ENCODE data around the gene FN1. TPM values are rescaled to one million over a fixed set of nuclear protein-coding genes. Genes with fewer than 3 reads are reported as not detected.

FN1 gene
- total and polyA plus RNA-seq, 4 donors: 916 to 12,965 (median 5,646) TPM

- intact Hi-C loops (cut with DNase I): loop anchor here (10.0 kb wide), 2 partner anchors 194 to 414 kb away; no protein-coding TSS in a partner anchor
Measured at GRCh38 chr2:215430528-215431187, 5.2 kb downstream of the FN1 start.

GRCh38 chr2:215429424-215429823 is 6.4 kb downstream of the FN1 start:
- no peaks in the 10 kb centered on the region for H3K27me3 ChIP-seq (ENCODE audit: control insufficient read depth in 1 of 2, insufficient read depth in 2 of 2, low read length in 1 of 2)
- DNase-seq (no peak), ATAC-seq (ENCODE audit: low FRiP score) (no peak)
- H3K4me1 ChIP-seq (ENCODE audit: control insufficient read depth in 1 of 2, insufficient read depth in 2 of 2, low read length in 2 of 2): peaks cover 4 to 6% of the 10 kb centered on the region in 2 donors
- peaks cover 7 to 13% of the 10 kb centered on the region in 2 donors for H3K36me3 ChIP-seq (ENCODE audit: control insufficient read depth in 1 of 2, insufficient read depth in 2 of 2, low read length in 1 of 2)
- no peak overlapping the region for H3K27ac ChIP-seq (ENCODE audit: low read depth in 1 of 2, low read length in 2 of 2)
- no peak overlapping the region for H3K4me3 ChIP-seq (ENCODE audit: low read length in 2 of 2)
- WGBS, 2 donors: 91 to 97% methylated on average over 1 of the region's 1 CpG
- H3K9me3 ChIP-seq (ENCODE audit: control insufficient read depth, low read length): no peaks in the 10 kb centered on the region
- intact Hi-C loops (cut with DNase I): loop anchor here in 1 of 2 donors (10.0 kb wide), 1 partner anchor 55 kb away; no protein-coding TSS in a partner anchor

More at GRCh38 chr2:215430528-215431187, 5.2 kb downstream of the FN1 start:
- Histone ChIP-seq H3K4me1 (ENCODE audit: control insufficient read depth in 1 of 2, insufficient read depth in 2 of 2, low read length in 2 of 2) (peaks cover 4 to 6% of the 10 kb centered on the region in 2 donors), H3K27me3 (ENCODE audit: control insufficient read depth in 1 of 2, insufficient read depth in 2 of 2, low read length in 1 of 2) (no peaks in the 10 kb centered on the region), H3K4me3 (ENCODE audit: low read length in 2 of 2) (peak overlapping the region; percentile 34 to 42), H3K9me3 (ENCODE audit: control insufficient read depth, low read length) (no peaks in the 10 kb centered on the region), H3K27ac (ENCODE audit: low read depth in 1 of 2, low read length in 2 of 2) (no peak overlapping the region), H3K36me3 (ENCODE audit: control insufficient read depth in 1 of 2, insufficient read depth in 2 of 2, low read length in 1 of 2) (peaks cover 7 to 13% of the 10 kb centered on the region in 2 donors)
- DNase-seq: no peak
- WGBS, 2 donors: 31 to 37% methylated on average over 6 of the region's 6 CpGs
- ATAC-seq (ENCODE audit: low FRiP score): no peak

- H3K9me3 ChIP-seq (ENCODE audit: control insufficient read depth, low read length): no peaks in the 10 kb centered on the region
- no peak overlapping the region for H3K4me3 ChIP-seq (ENCODE audit: low read length in 2 of 2)
- no peaks in the 10 kb centered on the region for H3K27me3 ChIP-seq (ENCODE audit: control insufficient read depth in 1 of 2, insufficient read depth in 2 of 2, low read length in 1 of 2)
- no peak for DNase-seq
- H3K4me1 ChIP-seq (ENCODE audit: control insufficient read depth in 1 of 2, insufficient read depth in 2 of 2, low read length in 2 of 2): peaks cover 4 to 6% of the 10 kb centered on the region in 2 donors
- intact Hi-C loops (cut with DNase I): loop anchor here in 1 of 2 donors (10.0 kb wide), 1 partner anchor 53 kb away; no protein-coding TSS in a partner anchor
- no peak overlapping the region for H3K27ac ChIP-seq (ENCODE audit: low read depth in 1 of 2, low read length in 2 of 2)
- ATAC-seq (ENCODE audit: low FRiP score): no peak
- 80 to 84% methylated on average over 19 of the region's 19 CpGs for WGBS, 2 donors
- peaks cover 12 to 20% of the 10 kb centered on the region in 2 donors for H3K36me3 ChIP-seq (ENCODE audit: control insufficient read depth in 1 of 2, insufficient read depth in 2 of 2, low read length in 1 of 2)
Measured at GRCh38 chr2:215428060-215428910, 7.6 kb downstream of the FN1 start.

- Histone ChIP-seq H3K4me3 (ENCODE audit: low read length in 2 of 2) (no peak overlapping the region), H3K9me3 (ENCODE audit: control insufficient read depth, low read length) (no peaks in the 10 kb centered on the region), H3K36me3 (ENCODE audit: control insufficient read depth in 1 of 2, insufficient read depth in 2 of 2, low read length in 1 of 2) (peaks cover 12 to 16% of the 10 kb centered on the region in 2 donors), H3K4me1 (ENCODE audit: control insufficient read depth in 1 of 2, insufficient read depth in 2 of 2, low read length in 2 of 2) (peaks cover 4 to 6% of the 10 kb centered on the region in 2 donors), H3K27ac (ENCODE audit: low read depth in 1 of 2, low read length in 2 of 2) (no peak overlapping the region), H3K27me3 (ENCODE audit: control insufficient read depth in 1 of 2, insufficient read depth in 2 of 2, low read length in 1 of 2) (no peaks in the 10 kb centered on the region)
- WGBS, 2 donors: 88 to 89% methylated on average over 5 of the region's 5 CpGs
- intact Hi-C loops (cut with DNase I): loop anchor here in 1 of 2 donors (10.0 kb wide), 1 partner anchor 53 kb away; no protein-coding TSS in a partner anchor
- DNase-seq: no peak
- ATAC-seq (ENCODE audit: low FRiP score): no peak
Measured at GRCh38 chr2:215427585-215427984, 8.3 kb downstream of the FN1 start.

GRCh38 chr2:215425021-215425782 is 10.7 kb downstream of the FN1 start:
- H3K4me1 ChIP-seq (ENCODE audit: control insufficient read depth in 1 of 2, insufficient read depth in 2 of 2, low read length in 2 of 2): peaks cover 3 to 8% of the 10 kb centered on the region in 2 donors
- H3K27me3 ChIP-seq (ENCODE audit: control insufficient read depth in 1 of 2, insufficient read depth in 2 of 2, low read length in 1 of 2): no peaks in the 10 kb centered on the region
- intact Hi-C loops (cut with DNase I): loop anchor here in 1 of 2 donors (10.0 kb wide), 1 partner anchor 50 kb away; no protein-coding TSS in a partner anchor
- no peak for DNase-seq
- no peak for ATAC-seq (ENCODE audit: low FRiP score)
- peaks cover 14 to 20% of the 10 kb centered on the region in 2 donors for H3K36me3 ChIP-seq (ENCODE audit: control insufficient read depth in 1 of 2, insufficient read depth in 2 of 2, low read length in 1 of 2)
- H3K9me3 ChIP-seq (ENCODE audit: control insufficient read depth, low read length): no peaks in the 10 kb centered on the region
- H3K4me3 ChIP-seq (ENCODE audit: low read length in 2 of 2): no peak overlapping the region
- no peak overlapping the region for H3K27ac ChIP-seq (ENCODE audit: low read depth in 1 of 2, low read length in 2 of 2)
- WGBS, 2 donors: 57 to 61% methylated on average over 11 of the region's 11 CpGs

GRCh38 chr2:215423928-215424540 is 11.8 kb downstream of the FN1 start:
- intact Hi-C loops (cut with DNase I): loop anchor here in 1 of 2 donors (10.0 kb wide), 1 partner anchor 49 kb away; no protein-coding TSS in a partner anchor
- DNase-seq: no peak
- peak overlapping the region in 1 of 2 donors; percentile 51 for H3K27ac ChIP-seq (ENCODE audit: low read depth in 1 of 2, low read length in 2 of 2)
- peaks cover 3 to 8% of the 10 kb centered on the region in 2 donors for H3K4me1 ChIP-seq (ENCODE audit: control insufficient read depth in 1 of 2, insufficient read depth in 2 of 2, low read length in 2 of 2)
- H3K36me3 ChIP-seq (ENCODE audit: control insufficient read depth in 1 of 2, insufficient read depth in 2 of 2, low read length in 1 of 2): peaks cover 11 to 21% of the 10 kb centered on the region in 2 donors
- no peak for ATAC-seq (ENCODE audit: low FRiP score)
- no peaks in the 10 kb centered on the region for H3K27me3 ChIP-seq (ENCODE audit: control insufficient read depth in 1 of 2, insufficient read depth in 2 of 2, low read length in 1 of 2)
- WGBS, 2 donors: 80% methylated on average over 12 of the region's 12 CpGs
- H3K4me3 ChIP-seq (ENCODE audit: low read length in 2 of 2): no peak overlapping the region
- no peaks in the 10 kb centered on the region for H3K9me3 ChIP-seq (ENCODE audit: control insufficient read depth, low read length)

GRCh38 chr2:215423234-215423633 is 12.6 kb downstream of the FN1 start:
- H3K4me1 ChIP-seq (ENCODE audit: control insufficient read depth in 1 of 2, insufficient read depth in 2 of 2, low read length in 2 of 2): peaks cover 6 to 8% of the 10 kb centered on the region in 2 donors
- WGBS, 2 donors: 20 to 21% methylated on average over 3 of the region's 3 CpGs
- DNase-seq (no peak), ATAC-seq (ENCODE audit: low FRiP score) (no peak)
- intact Hi-C loops (cut with DNase I): loop anchor here in 1 of 2 donors (10.0 kb wide), 1 partner anchor 48 kb away; no protein-coding TSS in a partner anchor
- no peak overlapping the region for H3K4me3 ChIP-seq (ENCODE audit: low read length in 2 of 2)
- H3K27me3 ChIP-seq (ENCODE audit: control insufficient read depth in 1 of 2, insufficient read depth in 2 of 2, low read length in 1 of 2): no peaks in the 10 kb centered on the region
- H3K9me3 ChIP-seq (ENCODE audit: control insufficient read depth, low read length): no peaks in the 10 kb centered on the region
- peaks cover 9 to 24% of the 10 kb centered on the region in 2 donors for H3K36me3 ChIP-seq (ENCODE audit: control insufficient read depth in 1 of 2, insufficient read depth in 2 of 2, low read length in 1 of 2)
- H3K27ac ChIP-seq (ENCODE audit: low read depth in 1 of 2, low read length in 2 of 2): peak overlapping the region in 1 of 2 donors; percentile 61
